IMR-90 (cell line): ENCODE results near the gene RCN2. TPM values are rescaled to one million over a fixed set of nuclear protein-coding genes. Genes with fewer than 3 reads are reported as not detected.

Experiments
- ATAC-seq: fragments of 200-7000 bp; cut with Tn5 transposase; 2 replicates; pipeline ENCODE4 v1.9.1; 2020; ENCODE audit warnings: low read depth, mild to moderate bottlenecking, moderate library complexity
- BruUV-seq: library from RNA; stranded (reverse); fragments of 400-500 nt; replicated peaks from 2 replicates; lab custom pipeline; 2021; lab: Mats Ljungman, UMichigan
- CTCF ChIA-PET: fragments of 300-600 bp; formaldehyde crosslinking; extraction: SDS; loops from one replicate; lab custom pipeline; 2021; ENCODE audit warnings: antibody characterized with exemption; lab: Yijun Ruan, JAX
- POLR2A ChIA-PET: fragments of 300-600 bp; sonication (Branson Sonifier 250); formaldehyde crosslinking; loops from one replicate; lab custom pipeline; 2022; ENCODE audit warnings: antibody characterized with exemption; ENCODE audit not compliant: unreplicated experiment; lab: Charles Lee
- DNase-seq: peaks from one replicate; pipeline ENCODE4 v3.0.0; 2013
- H2AFZ ChIP-seq: replicated peaks from 2 replicates; pipeline ENCODE3; 2013; ENCODE audit warnings: low read length, mild to moderate bottlenecking; ENCODE audit not compliant: poor library complexity
- H2AK5ac ChIP-seq: 2 replicates; pipeline ENCODE4 v1.6.1; 2013; ENCODE audit warnings: low read depth, low read length, inconsistent platforms
- H2AK9ac ChIP-seq: replicated peaks from 2 replicates; pipeline ENCODE3; 2013; ENCODE audit warnings: mild to moderate bottlenecking, low read depth, low read length, moderate library complexity; ENCODE audit not compliant: poor library complexity
- H2BK120ac ChIP-seq: 2 replicates; pipeline ENCODE4 v1.6.1; 2013; ENCODE audit warnings: low read depth, low read length, inconsistent platforms
- H2BK15ac ChIP-seq: 3 replicates; pipeline ENCODE4 v1.6.1; 2013; ENCODE audit warnings: low read depth, low read length, inconsistent platforms
- H2BK20ac ChIP-seq: 2 replicates; pipeline ENCODE4 v1.6.1; 2013; ENCODE audit warnings: low read depth, mild to moderate bottlenecking, inconsistent platforms, low read length, moderate library complexity
- H2BK5ac ChIP-seq: 2 replicates; pipeline ENCODE4 v1.6.1; 2013; ENCODE audit warnings: mild to moderate bottlenecking, low read depth, low read length, inconsistent platforms; ENCODE audit not compliant: poor library complexity, severe bottlenecking
- H3K14ac ChIP-seq: replicated peaks from 2 replicates; pipeline ENCODE4 v1.6.1; 2013; ENCODE audit warnings: low read depth, low read length, inconsistent platforms
- H3K18ac ChIP-seq: 2 replicates; pipeline ENCODE4 v1.6.1; 2013; ENCODE audit warnings: low read depth, low read length, control low read depth
- H3K23ac ChIP-seq: 2 replicates; pipeline ENCODE4 v1.6.1; 2013; ENCODE audit warnings: low read depth, low read length, inconsistent platforms
- H3K27ac ChIP-seq: 2 replicates; pipeline ENCODE4 v1.5.1; 2013; ENCODE audit warnings: mild to moderate bottlenecking, control low read depth, low read length; ENCODE audit not compliant: insufficient read depth
- H3K27me3 ChIP-seq: 2 replicates; pipeline ENCODE4 v1.6.1; 2013; ENCODE audit warnings: low read length; ENCODE audit not compliant: control insufficient read depth, insufficient read depth
- H3K36me3 ChIP-seq: 2 replicates; pipeline ENCODE4 v1.6.1; 2013; ENCODE audit warnings: low read length, mixed read lengths; ENCODE audit not compliant: control insufficient read depth, insufficient read depth
- H3K4ac ChIP-seq: 2 replicates; pipeline ENCODE4 v1.6.1; 2013; ENCODE audit warnings: low read depth, low read length, inconsistent platforms
- H3K4me1 ChIP-seq: 2 replicates; pipeline ENCODE4 v1.6.1; 2013; ENCODE audit warnings: low read length, mixed read lengths; ENCODE audit not compliant: control insufficient read depth, insufficient read depth
- H3K4me2 ChIP-seq: 2 replicates; pipeline ENCODE4 v1.6.1; 2013; ENCODE audit warnings: low read depth, mild to moderate bottlenecking, control low read depth, low read length, moderate library complexity
- H3K4me3 ChIP-seq: 2 replicates; pipeline ENCODE4 v1.5.1; 2013; ENCODE audit warnings: low read depth, mild to moderate bottlenecking, control low read depth, low read length, moderate library complexity; ENCODE audit not compliant: insufficient read depth
- H3K56ac ChIP-seq: 2 replicates; pipeline ENCODE4 v1.6.1; 2013; ENCODE audit warnings: low read length, inconsistent platforms; ENCODE audit not compliant: insufficient read depth; ENCODE audit errors: extremely low read depth
- H3K79me1 ChIP-seq, 2 experiments: 2 replicates each; pipeline ENCODE4 v1.6.1; 2013; ENCODE audit warnings: low read length in 2 of 2, inconsistent platforms in 1 of 2, low read depth in 1 of 2
- H3K9ac ChIP-seq: 2 replicates; pipeline ENCODE4 v1.6.1; 2013; ENCODE audit warnings: low read depth, low read length, control low read depth
- H3K9me1 ChIP-seq: 2 replicates; pipeline ENCODE4 v1.6.1; 2013; ENCODE audit warnings: low read length, inconsistent platforms; ENCODE audit not compliant: insufficient read depth
- H3K9me3 ChIP-seq: 2 replicates; pipeline ENCODE4 v1.6.1; 2013; ENCODE audit warnings: low read length; ENCODE audit not compliant: control insufficient read depth, insufficient read depth
- H4K20me1 ChIP-seq: 2 replicates; pipeline ENCODE4 v1.6.1; 2013; ENCODE audit warnings: low read length, inconsistent platforms; ENCODE audit not compliant: insufficient read depth
- H4K5ac ChIP-seq: 2 replicates; pipeline ENCODE4 v1.6.1; 2013; ENCODE audit warnings: mild to moderate bottlenecking, low read depth, low read length, control low read depth
- H4K8ac ChIP-seq, 2 experiments: 2 replicates each; pipeline ENCODE4 v1.6.1; 2013; ENCODE audit warnings: low read depth in 2 of 2, low read length in 2 of 2, control low read depth in 1 of 2, inconsistent platforms in 1 of 2
- H4K91ac ChIP-seq: 2 replicates; pipeline ENCODE4 v1.6.1; 2013; ENCODE audit warnings: low read depth, low read length, inconsistent platforms; ENCODE audit not compliant: insufficient read depth
- BHLHE40 ChIP-seq: fragments of 150-350 bp; IDR thresholded peaks from 2 replicates; pipeline ENCODE4 v1.6.1; 2016; ENCODE audit warnings: mild to moderate bottlenecking, low read depth, low read length
- CEBPB ChIP-seq: IDR thresholded peaks from 2 replicates; pipeline ENCODE4 v1.6.1; 2012; ENCODE audit warnings: low read depth, low read length, improper control_type of control experiment
- CTCF ChIP-seq: conservative IDR thresholded peaks from 2 replicates; pipeline ENCODE4 v1.5.1; 2012; ENCODE audit warnings: mild to moderate bottlenecking, low read depth, low read length, improper control_type of control experiment
- ELK1 ChIP-seq: fragments of 150-350 bp; IDR thresholded peaks from 2 replicates; pipeline ENCODE4 v1.6.1; 2016; ENCODE audit warnings: low read depth, mild to moderate bottlenecking, low read length, moderate library complexity, borderline replicate concordance
- MAZ ChIP-seq: IDR thresholded peaks from 2 replicates; pipeline ENCODE4 v1.6.1; 2012; ENCODE audit warnings: low read depth, mild to moderate bottlenecking, low read length, improper control_type of control experiment, moderate library complexity, borderline replicate concordance
- MXI1 ChIP-seq: IDR thresholded peaks from 2 replicates; pipeline ENCODE4 v1.6.1; 2012; ENCODE audit warnings: low read depth, mild to moderate bottlenecking, low read length, moderate library complexity, borderline replicate concordance
- NFE2L2 ChIP-seq: fragments of 150-350 bp; IDR thresholded peaks from 2 replicates; pipeline ENCODE4 v1.6.1; 2016; ENCODE audit warnings: low read depth, mild to moderate bottlenecking, low read length
- RAD21 ChIP-seq: IDR thresholded peaks from 2 replicates; pipeline ENCODE4 v1.6.1; 2012; ENCODE audit warnings: low read length, improper control_type of control experiment
- RCOR1 ChIP-seq: IDR thresholded peaks from 2 replicates; pipeline ENCODE4 v1.6.1; 2012; ENCODE audit warnings: mild to moderate bottlenecking, low read length, improper control_type of control experiment; ENCODE audit not compliant: insufficient replicate concordance
- SMC3 ChIP-seq: fragments of 150-350 bp; IDR thresholded peaks from 2 replicates; pipeline ENCODE4 v1.6.1; 2016; ENCODE audit warnings: low read depth, mild to moderate bottlenecking, antibody characterized with exemption, low read length, moderate library complexity
- USF2 ChIP-seq: fragments of 150-350 bp; IDR thresholded peaks from 2 replicates; pipeline ENCODE4 v1.6.1; 2017; ENCODE audit warnings: mild to moderate bottlenecking, antibody characterized with exemption, low read length, low read depth
- WGBS, 2 experiments: methylation state at CpG; one replicate each; pipeline versions ENCODE4 v1.1.5 to v1.1.7; 2013; ENCODE audit warnings: missing lambda C conversion rate in 2 of 2; ENCODE audit not compliant: insufficient read length in 1 of 2; ENCODE audit errors: extremely low coverage in 2 of 2; 5-methylcytosine and 5-hydroxymethylcytosine counted together
- dilution Hi-C: fragments of 300-500 bp; cut with HindIII; formaldehyde crosslinking; loops from one replicate; pipeline ENCODE4 v1.14.3; 2018; ENCODE audit warnings: low sequenced_read_pairs; ENCODE audit not compliant: unreplicated experiment
- in situ Hi-C: fragments of 300-500 bp; cut with MboI; formaldehyde crosslinking; loops from 3 replicates; pipeline ENCODE4 v1.14.3; 2019; ENCODE audit warnings: low sequenced_read_pairs, inconsistent platforms, mixed read lengths
- intact Hi-C: fragments of 100-400 bp; cut with micrococcal nuclease; formaldehyde crosslinking; loops from 2 replicates; pipeline ENCODE4 v1.10.0; 2022
- polyA plus RNA-seq, 3 experiments: library from polyadenylated mRNA; depleted of rRNA; stranded (reverse); fragments of >200 nt; gene quantifications; 2 replicates each; pipeline ENCODE4 v1.2.3, GENCODE V29; 2012; ENCODE audit warnings: low replicate concordance in 1 of 3
- total RNA-seq: library from RNA; depleted of rRNA; stranded (reverse); fragments of >200 nt; gene quantifications from 2 replicates; pipeline ENCODE4 v1.2.3, GENCODE V29; 2012

The RCN2 gene
- total and polyA plus RNA-seq, 2 of the 4 experiments (the other 2 are of a cell fraction), result 12.0 to 56.5 TPM

- TF ChIP-seq CEBPB, result no peak
Measured at GRCh38 chr15:76988867-76989780, 57.6 kb downstream of the RCN2 start (continued).

GRCh38 chr15:76991048-76991447 is 59.5 kb downstream of the RCN2 start:
- no peak overlapping the region for H2AK9ac ChIP-seq
- ATAC-seq (no peak), DNase-seq (no peak)
- H4K20me1 ChIP-seq, result no peaks in the 10 kb centered on the region
- no peak overlapping the region for H2BK15ac ChIP-seq
- in situ Hi-C loops, result no loop called here
- no peak overlapping the region for H3K23ac ChIP-seq
- POLR2A ChIA-PET, result no interaction called here
- no peak overlapping the region for H4K8ac ChIP-seq
- dilution Hi-C loops, result no loop called here
- H3K27me3 ChIP-seq, result peaks cover 28% of the 10 kb centered on the region
- H2BK5ac ChIP-seq, result no peak overlapping the region
- H4K91ac ChIP-seq, result no peak overlapping the region
- no peak overlapping the region for H2BK20ac ChIP-seq
- no peak overlapping the region for H3K14ac ChIP-seq
- 76% methylated on average over 4 of the region's 7 CpGs; no CpG with 5 or more reads in 1 of the 2 experiments for WGBS, 2 experiments
- no TSS peak for BruUV-seq
- 0 out of 2 replicates have a peak, but pooled peaks cover 3% of the 10 kb centered on the region for H3K9me1 ChIP-seq
- no peak overlapping the region for H3K56ac ChIP-seq
- no peak overlapping the region for H3K4ac ChIP-seq
- H3K9ac ChIP-seq, result no peak overlapping the region
- no peak overlapping the region for H3K4me2 ChIP-seq
- CTCF ChIA-PET, result no interaction called here
- no peaks in the 10 kb centered on the region for H3K36me3 ChIP-seq
- intact Hi-C loops, result no loop called here
- H3K18ac ChIP-seq, result no peak overlapping the region
- no peaks in the 10 kb centered on the region; the same call in 1 of the 2 replicates for H3K4me1 ChIP-seq
- H3K9me3 ChIP-seq, result no peaks in the 10 kb centered on the region
- H2AK5ac ChIP-seq, result no peak overlapping the region
- H3K79me1 ChIP-seq, result no peaks in the 10 kb centered on the region
- H3K4me3 ChIP-seq, result no peak overlapping the region
- H3K27ac ChIP-seq, result no peak overlapping the region
- no peak overlapping the region for H2BK120ac ChIP-seq
- H4K5ac ChIP-seq, result no peak overlapping the region
- no peak overlapping the region for H2AFZ ChIP-seq
- TF ChIP-seq BHLHE40 (no peak), MXI1 (no peak), CEBPB (no peak), MAZ (no peak), NFE2L2 (no peak), RCOR1 (no peak), CTCF (no peak), SMC3 (no peak), RAD21 (no peak), USF2 (no peak), ELK1 (no peak)
